SK-N-SH treated with all-trans-retinoic acid at 6 μM for 48 hours (cell line): ENCODE data around the gene PSRC1.

ENCODE experiments used
- ATAC-seq: fragments of 200-7000 bp; cut with Tn5 transposase; 3 replicates; pipeline ENCODE4 v1.9.1; 2020; ENCODE audit warnings: mild to moderate bottlenecking, moderate library complexity
- BACH2 ChIP-seq: fragments of 250-450 bp; sonication (Bioruptor Pico); IDR thresholded peaks from 2 replicates; pipeline ENCODE4 v1.9.0; 2021; ENCODE audit warnings: mild to moderate bottlenecking, borderline replicate concordance
- CREB5 ChIP-seq: fragments of 250-450 bp; sonication (Bioruptor Pico); IDR thresholded peaks from 2 replicates; pipeline ENCODE4 v1.5.1; 2020; ENCODE audit warnings: low read depth, mild to moderate bottlenecking, moderate library complexity
- CSDC2 ChIP-seq: fragments of 250-450 bp; sonication (Bioruptor Pico); IDR thresholded peaks from 2 replicates; pipeline ENCODE4 v1.5.0; 2020; ENCODE audit warnings: mild to moderate bottlenecking, moderate library complexity
- CSRNP3 ChIP-seq: fragments of 250-450 bp; sonication (Bioruptor Pico); IDR thresholded peaks from 2 replicates; pipeline ENCODE4 v1.5.1; 2021; ENCODE audit warnings: mild to moderate bottlenecking, moderate library complexity
- ESRRG ChIP-seq: fragments of 250-450 bp; sonication (Bioruptor Pico); IDR thresholded peaks from 2 replicates; pipeline ENCODE4 v1.6.1; 2021; ENCODE audit warnings: mild to moderate bottlenecking
- GLIS3 ChIP-seq: fragments of 250-450 bp; sonication (Bioruptor Pico); IDR thresholded peaks from 2 replicates; pipeline ENCODE4 v1.5.0; 2020; ENCODE audit warnings: mild to moderate bottlenecking, moderate library complexity
- ISL1 ChIP-seq: fragments of 250-450 bp; sonication (Bioruptor Pico); IDR thresholded peaks from 2 replicates; pipeline ENCODE4 v2.1.2; 2022; ENCODE audit warnings: mild to moderate bottlenecking, moderate library complexity
- OSR1 ChIP-seq: fragments of 250-450 bp; sonication (Bioruptor Pico); IDR thresholded peaks from 2 replicates; pipeline ENCODE4 v1.8.0; 2022; ENCODE audit warnings: moderate library complexity, mild to moderate bottlenecking, inconsistent platforms
- PATZ1 ChIP-seq: fragments of 250-450 bp; sonication (Bioruptor Pico); IDR thresholded peaks from 2 replicates; pipeline ENCODE4 v1.8.0; 2020; ENCODE audit warnings: mild to moderate bottlenecking, moderate library complexity, borderline replicate concordance
- POU6F1 ChIP-seq: fragments of 250-450 bp; sonication (Bioruptor Pico); IDR thresholded peaks from 2 replicates; pipeline ENCODE4 v1.8.0; 2021; ENCODE audit warnings: low read depth, mild to moderate bottlenecking, moderate library complexity, borderline replicate concordance
- PPARA ChIP-seq: fragments of 250-450 bp; sonication (Bioruptor Pico); IDR thresholded peaks from 2 replicates; pipeline ENCODE4 v1.5.0; 2020; ENCODE audit warnings: mild to moderate bottlenecking, borderline replicate concordance
- RARB ChIP-seq: fragments of 250-450 bp; sonication (Bioruptor Pico); IDR thresholded peaks from 2 replicates; pipeline ENCODE4 v1.8.0; 2021; ENCODE audit warnings: mild to moderate bottlenecking, moderate library complexity
- SNAI2 ChIP-seq: fragments of 250-450 bp; sonication (Bioruptor Pico); IDR thresholded peaks from 2 replicates; pipeline ENCODE4 v1.5.0; 2020; ENCODE audit warnings: mild to moderate bottlenecking, moderate library complexity
- TCF4 ChIP-seq: fragments of 250-450 bp; sonication (Bioruptor Pico); IDR thresholded peaks from 2 replicates; pipeline ENCODE4 v1.8.0; 2021; ENCODE audit warnings: mild to moderate bottlenecking, moderate library complexity, borderline replicate concordance
- TSHZ2 ChIP-seq: fragments of 250-450 bp; sonication (Bioruptor Pico); IDR thresholded peaks from 2 replicates; pipeline ENCODE4 v1.5.0; 2020; ENCODE audit warnings: mild to moderate bottlenecking, moderate library complexity
- ZC3H10 ChIP-seq: fragments of 250-450 bp; sonication (Bioruptor Pico); IDR thresholded peaks from 2 replicates; pipeline ENCODE4 v1.5.1; 2021; ENCODE audit warnings: mild to moderate bottlenecking, moderate library complexity
- ZFP3 ChIP-seq: fragments of 250-450 bp; sonication (Bioruptor Pico); IDR thresholded peaks from 2 replicates; pipeline ENCODE4 v1.5.0; 2020; ENCODE audit warnings: mild to moderate bottlenecking, moderate library complexity
- ZFP30 ChIP-seq: fragments of 450-650 bp; formaldehyde crosslinking; IDR thresholded peaks from 2 replicates; pipeline ENCODE4 v1.5.0; 2022; ENCODE audit warnings: mild to moderate bottlenecking, moderate library complexity
- ZNF565 ChIP-seq: fragments of 450-650 bp; formaldehyde crosslinking; conservative IDR thresholded peaks from 2 replicates; pipeline ENCODE4 v1.5.0; 2020; ENCODE audit warnings: low read depth, mild to moderate bottlenecking, moderate library complexity
- ZNF70 ChIP-seq: fragments of 450-650 bp; formaldehyde crosslinking; IDR thresholded peaks from 2 replicates; pipeline ENCODE4 v1.5.0; 2020; ENCODE audit warnings: mild to moderate bottlenecking, moderate library complexity

The PSRC1 gene

GRCh38 chr1:109295712-109296415, 12.9 kb upstream of the PSRC1 start:
- TF ChIP-seq OSR1 (CRISPR knock-in tag) (no peak), ISL1 (CRISPR knock-in tag) (no peak), RARB (CRISPR knock-in tag) (no peak), PPARA (CRISPR knock-in tag) (no peak), GLIS3 (no peak), ZFP3 (no peak), ESRRG (CRISPR knock-in tag) (no peak), ZNF565 (CRISPR knock-in tag) (no peak), POU6F1 (no peak)
- no peak for ATAC-seq

GRCh38 chr1:109294481-109294880, 11.5 kb upstream of the PSRC1 start:
- no peak for TF ChIP-seq TCF4 (CRISPR knock-in tag)
- no peak for ATAC-seq

- no peak for ATAC-seq
- TF ChIP-seq TSHZ2 (CRISPR knock-in tag) (no peak), ZFP30 (CRISPR knock-in tag) (no peak), SNAI2 (no peak), ISL1 (CRISPR knock-in tag) (no peak), POU6F1 (no peak), BACH2 (no peak), PPARA (CRISPR knock-in tag) (no peak), CREB5 (CRISPR knock-in tag) (no peak), PATZ1 (CRISPR knock-in tag) (no peak), GLIS3 (no peak), ZNF565 (CRISPR knock-in tag) (no peak), RARB (CRISPR knock-in tag) (no peak), ZNF70 (CRISPR knock-in tag) (no peak), OSR1 (CRISPR knock-in tag) (no peak), ZC3H10 (CRISPR knock-in tag) (no peak), CSDC2 (no peak)
Measured at GRCh38 chr1:109293026-109293425, 10.1 kb upstream of the PSRC1 start.

GRCh38 chr1:109292364-109292763, 9.4 kb upstream of the PSRC1 start:
- no peak for TF ChIP-seq ESRRG (CRISPR knock-in tag)
- no peak for TF ChIP-seq CSDC2
- TF ChIP-seq PPARA (CRISPR knock-in tag), result no peak
- TF ChIP-seq CSRNP3, result no peak
- no peak for TF ChIP-seq TCF4 (CRISPR knock-in tag)
- TF ChIP-seq ZFP30 (CRISPR knock-in tag), result no peak
- TF ChIP-seq POU6F1, result no peak
- TF ChIP-seq CREB5 (CRISPR knock-in tag), result no peak
- no peak for ATAC-seq
